NCI-H1694 treated with DMSO at 0.1 percent for 48 hours (cell line): Measurements from ENCODE around the gene PGM5.

ENCODE experiments used
- DNase-seq: peaks from one replicate; lab custom pipeline; 2025; lab: John Stamatoyannopoulos, UW

The PGM5 gene

GRCh38 chr9:68538200-68538599 lies 181.8 kb downstream of the PGM5 start:
- DNase-seq, result no peak

- DNase-seq, result no peak
These were observed 184.5 kb downstream of the PGM5 start, which contains the start of gene TMEM252 for GRCh38 chr9:68540712-68541535. Gene TMEM252, minus strand, starts transcription at chr9:68540883. Its CDS starts 69 bp downstream, at chr9:68540814.

GRCh38 chr9:68541568-68541967 lies 185.2 kb downstream of the PGM5 start:
- DNase-seq, result no peak

GRCh38 chr9:68545033-68545705 lies 188.8 kb downstream of the PGM5 start:
- no peak for DNase-seq

- no peak for DNase-seq
These were observed 190.4 kb downstream of the PGM5 start for GRCh38 chr9:68546596-68547390.

- DNase-seq, result no peak
These were observed 191.0 kb downstream of the PGM5 start for GRCh38 chr9:68547417-68547816.

GRCh38 chr9:68548241-68548640 lies 191.8 kb downstream of the PGM5 start:
- DNase-seq, result no peak

- no peak for DNase-seq
These were observed 194.8 kb downstream of the PGM5 start for GRCh38 chr9:68551191-68551590.

- DNase-seq, result no peak
These were observed 196.5 kb downstream of the PGM5 start for GRCh38 chr9:68552700-68553476.

GRCh38 chr9:68555437-68556150 lies 199.2 kb downstream of the PGM5 start:
- DNase-seq, result no peak

GRCh38 chr9:68558545-68558944 lies 202.1 kb downstream of the PGM5 start:
- DNase-seq, result no peak

GRCh38 chr9:68560071-68560844 lies 203.8 kb downstream of the PGM5 start:
- peak; percentile 21 for DNase-seq

- no peak for DNase-seq
These were observed 206.1 kb downstream of the PGM5 start for GRCh38 chr9:68562461-68562860.

GRCh38 chr9:68567565-68567964 lies 211.2 kb downstream of the PGM5 start:
- DNase-seq, result no peak

GRCh38 chr9:68574150-68574549 lies 217.7 kb downstream of the PGM5 start:
- peak; percentile 33 for DNase-seq

- no peak for DNase-seq
These were observed 219.4 kb downstream of the PGM5 start for GRCh38 chr9:68575817-68576216.

- no peak for DNase-seq
These were observed 221.6 kb downstream of the PGM5 start for GRCh38 chr9:68577774-68578591.
